Fibroblast of skin of right quadriceps (primary cell): Measurements from ENCODE around the gene GDF2.

Experiments used
- DNase-seq: peaks from one replicate; pipeline ENCODE4 v3.0.0-alpha.2; 2013

The GDF2 gene

DNA sequence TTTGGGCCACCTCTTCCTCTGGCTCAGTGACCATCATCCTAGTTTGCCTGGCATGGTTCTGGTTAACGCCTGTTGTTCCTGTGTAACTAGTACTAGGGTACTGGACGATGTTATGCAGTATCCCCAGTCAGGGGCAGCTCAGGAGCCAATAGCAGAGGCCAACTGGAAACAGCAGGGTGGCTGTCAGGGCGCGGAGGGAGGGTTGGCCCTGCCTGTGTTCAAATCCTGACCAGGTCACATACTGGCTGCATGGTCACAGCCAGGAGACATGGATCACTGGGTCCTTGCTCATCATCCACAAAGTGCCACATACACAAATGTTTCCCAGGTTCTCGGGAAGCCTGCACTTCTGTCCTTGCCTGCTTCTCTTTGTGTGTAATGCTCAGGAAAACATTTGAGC, 13.7 kb downstream of the GDF2 start:
- no peak for DNase-seq

DNA sequence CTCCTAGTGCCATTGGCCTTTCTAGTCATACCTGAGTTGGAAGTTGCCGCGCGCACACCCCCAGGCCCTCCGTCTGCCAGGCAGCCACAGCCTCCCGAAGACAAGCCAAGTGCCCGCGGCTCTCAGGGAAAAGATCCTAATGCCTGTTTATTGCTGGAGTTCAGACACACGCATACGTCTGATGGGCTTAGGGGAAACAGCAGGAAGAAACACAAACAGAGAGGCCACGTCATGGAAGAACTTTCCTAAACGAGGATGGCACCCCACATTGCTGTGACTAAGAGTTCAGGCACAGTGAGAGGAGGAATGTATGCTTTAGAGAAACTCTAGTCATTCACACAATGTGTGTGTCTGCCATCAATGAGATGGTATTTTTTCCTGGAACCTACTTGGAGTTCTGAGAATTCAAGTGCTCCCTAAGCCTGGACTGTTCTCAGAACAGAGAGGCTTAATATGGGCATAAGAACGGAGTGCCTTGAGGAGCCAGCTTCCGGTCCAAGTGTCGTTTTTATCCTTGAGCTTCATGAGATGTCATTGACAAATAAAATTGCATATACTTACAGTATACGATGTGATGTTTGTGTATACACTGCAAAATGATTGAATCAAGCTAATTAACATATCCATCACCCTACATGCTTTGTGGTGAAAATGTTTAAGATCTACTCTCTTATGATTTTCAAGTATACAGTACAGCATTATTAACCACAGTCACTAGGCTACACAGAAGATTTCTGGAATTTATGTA, 14.3 kb downstream of the GDF2 start:
- DNase-seq, result peak; percentile 15

GRCh38 chr10:47337310-47337709, 15.1 kb downstream of the GDF2 start:
- no peak for DNase-seq

- DNase-seq, result no peak
Measured at GRCh38 chr10:47339186-47339735, 17.0 kb downstream of the GDF2 start.

DNA sequence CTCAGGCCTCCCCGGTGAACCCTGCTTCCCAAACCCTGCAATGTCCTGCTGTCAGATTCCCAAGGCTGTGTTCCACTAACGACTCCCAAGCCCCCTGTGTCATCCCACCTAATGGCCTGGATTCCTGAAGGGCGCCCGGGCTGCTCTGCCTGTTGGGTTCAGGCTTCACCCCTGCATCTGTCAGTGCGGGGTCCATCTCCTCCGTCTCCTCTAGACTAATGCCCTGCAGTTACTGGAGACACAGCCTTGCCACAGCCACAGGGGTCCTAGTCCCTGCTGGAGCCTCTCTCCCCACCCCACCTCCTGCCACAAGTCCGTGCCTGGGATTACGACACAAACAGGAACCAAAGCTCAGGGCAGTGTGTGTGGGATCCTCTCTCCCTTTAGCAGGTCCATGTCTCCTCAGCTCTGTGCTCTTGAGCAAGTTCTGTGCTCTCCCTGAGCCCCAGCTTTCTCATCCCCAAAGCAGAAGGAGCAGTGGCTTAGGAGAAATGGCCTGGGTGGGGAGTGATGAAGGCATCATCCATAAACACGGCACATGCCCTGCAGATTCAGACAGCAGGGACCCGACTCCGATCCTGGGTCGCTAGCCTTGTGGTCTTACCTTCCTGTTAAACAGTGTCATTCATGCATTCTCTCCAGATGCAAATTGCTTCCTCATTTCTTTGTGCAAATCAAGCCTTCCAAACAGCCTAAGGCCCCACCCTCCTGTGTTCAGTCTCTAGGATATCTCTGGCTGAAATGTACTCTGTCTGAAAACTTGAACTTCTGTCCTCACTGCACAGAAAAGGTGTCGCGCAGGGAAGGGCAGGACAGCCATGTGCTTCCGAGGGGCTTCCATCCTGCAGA, 17.7 kb downstream of the GDF2 start:
- no peak for DNase-seq

- peak; percentile 34 for DNase-seq
Measured at GRCh38 chr10:47340608-47341170, 18.4 kb downstream of the GDF2 start.

DNA sequence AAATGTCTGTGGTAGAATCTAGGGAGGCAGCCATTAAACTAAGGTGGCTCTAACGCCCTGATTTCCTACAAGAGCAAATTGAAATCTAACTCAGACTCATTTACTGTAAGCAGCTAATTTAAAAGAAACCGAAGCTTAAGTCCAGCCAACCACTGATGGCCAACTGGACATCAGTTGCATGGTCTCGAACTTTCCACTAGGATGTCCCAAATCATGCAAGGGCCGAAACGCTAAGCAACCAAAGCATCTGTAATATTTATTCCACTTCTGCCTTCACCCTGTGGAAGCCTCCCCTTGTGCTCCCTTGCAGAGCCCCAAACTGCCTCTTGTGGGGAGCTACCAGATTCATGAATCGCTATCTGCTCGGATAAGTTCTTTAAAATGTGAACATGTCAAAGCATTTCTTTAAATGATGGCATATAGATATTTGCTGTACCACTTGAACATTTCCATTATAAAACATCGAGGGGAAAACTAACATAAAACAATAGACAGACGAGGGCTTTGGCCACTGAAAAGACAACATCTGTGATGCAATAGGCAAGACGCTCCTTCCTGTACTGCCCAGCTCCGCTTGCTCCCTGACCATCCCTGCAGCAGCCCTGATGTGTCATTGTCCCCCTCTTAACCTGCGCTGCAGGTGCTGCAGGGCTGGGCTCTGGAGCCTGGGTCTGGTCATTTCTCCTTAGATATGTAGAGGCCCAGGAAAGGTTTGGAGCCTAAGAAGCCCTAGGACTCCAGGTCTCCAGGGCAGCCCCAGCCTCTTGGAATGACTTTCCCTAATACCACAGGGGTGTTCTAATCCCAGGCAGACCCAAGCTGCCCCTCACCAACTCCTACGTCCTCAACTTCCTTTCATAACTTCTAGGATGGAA, 23.0 kb downstream of the GDF2 start:
- no peak for DNase-seq

- no peak for DNase-seq
Measured at GRCh38 chr10:47346581-47347302, 24.5 kb downstream of the GDF2 start.

DNA sequence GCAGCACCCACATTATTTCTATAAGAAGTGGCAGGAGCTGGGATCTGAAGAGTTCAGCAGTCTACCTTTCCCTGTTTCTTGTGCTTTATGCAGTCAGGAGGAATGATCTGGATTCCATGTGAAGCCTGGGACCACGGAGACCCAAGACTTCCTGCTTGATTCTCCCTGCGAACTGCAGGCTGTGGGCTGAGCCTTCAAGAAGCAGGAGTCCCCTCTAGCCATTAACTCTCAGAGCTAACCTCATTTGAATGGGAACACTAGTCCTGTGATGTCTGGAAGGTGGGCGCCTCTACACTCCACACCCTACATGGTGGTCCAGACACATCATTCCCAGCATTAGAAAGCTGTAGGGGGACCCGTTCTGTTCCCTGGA, 25.0 kb downstream of the GDF2 start:
- no peak for DNase-seq

DNA sequence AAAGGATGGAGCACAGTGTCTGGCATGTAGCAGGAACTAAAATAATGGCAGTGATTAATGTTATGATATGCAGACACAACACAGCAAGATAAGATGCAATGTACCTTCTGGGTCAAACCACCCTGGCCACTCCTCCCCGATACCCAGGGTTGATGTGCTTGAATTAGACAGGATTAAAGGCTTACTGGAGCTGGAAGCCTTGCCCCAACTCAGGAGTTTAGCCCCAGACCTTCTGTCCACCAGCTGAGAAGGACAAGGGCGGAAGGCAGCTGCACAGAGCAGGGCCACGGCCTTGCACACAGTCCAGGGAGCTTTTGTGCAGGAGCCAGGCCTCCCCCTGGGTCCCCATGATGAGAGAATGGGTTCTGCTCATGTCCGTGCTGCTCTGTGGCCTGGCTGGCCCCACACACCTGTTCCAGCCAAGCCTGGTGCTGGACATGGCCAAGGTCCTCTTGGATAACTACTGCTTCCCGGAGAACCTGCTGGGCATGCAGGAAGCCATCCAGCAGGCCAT, 25.9 kb downstream of the GDF2 start, which contains the start of gene RBP3:
Gene RBP3, plus strand, starts transcription at position 226 of the 514 bp plus-strand sequence. Its CDS starts 122 bp downstream, at position 348.
- no peak for DNase-seq

DNA sequence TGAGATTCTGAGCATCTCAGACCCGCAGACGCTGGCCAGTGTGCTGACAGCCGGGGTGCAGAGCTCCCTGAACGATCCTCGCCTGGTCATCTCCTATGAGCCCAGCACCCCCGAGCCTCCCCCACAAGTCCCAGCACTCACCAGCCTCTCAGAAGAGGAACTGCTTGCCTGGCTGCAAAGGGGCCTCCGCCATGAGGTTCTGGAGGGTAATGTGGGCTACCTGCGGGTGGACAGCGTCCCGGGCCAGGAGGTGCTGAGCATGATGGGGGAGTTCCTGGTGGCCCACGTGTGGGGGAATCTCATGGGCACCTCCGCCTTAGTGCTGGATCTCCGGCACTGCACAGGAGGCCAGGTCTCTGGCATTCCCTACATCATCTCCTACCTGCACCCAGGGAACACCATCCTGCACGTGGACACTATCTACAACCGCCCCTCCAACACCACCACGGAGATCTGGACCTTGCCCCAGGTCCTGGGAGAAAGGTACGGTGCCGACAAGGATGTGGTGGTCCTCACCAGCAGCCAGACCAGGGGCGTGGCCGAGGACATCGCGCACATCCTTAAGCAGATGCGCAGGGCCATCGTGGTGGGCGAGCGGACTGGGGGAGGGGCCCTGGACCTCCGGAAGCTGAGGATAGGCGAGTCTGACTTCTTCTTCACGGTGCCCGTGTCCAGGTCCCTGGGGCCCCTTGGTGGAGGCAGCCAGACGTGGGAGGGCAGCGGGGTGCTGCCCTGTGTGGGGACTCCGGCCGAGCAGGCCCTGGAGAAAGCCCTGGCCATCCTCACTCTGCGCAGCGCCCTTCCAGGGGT, 26.6 kb downstream of the GDF2 start:
- DNase-seq, result no peak

DNA sequence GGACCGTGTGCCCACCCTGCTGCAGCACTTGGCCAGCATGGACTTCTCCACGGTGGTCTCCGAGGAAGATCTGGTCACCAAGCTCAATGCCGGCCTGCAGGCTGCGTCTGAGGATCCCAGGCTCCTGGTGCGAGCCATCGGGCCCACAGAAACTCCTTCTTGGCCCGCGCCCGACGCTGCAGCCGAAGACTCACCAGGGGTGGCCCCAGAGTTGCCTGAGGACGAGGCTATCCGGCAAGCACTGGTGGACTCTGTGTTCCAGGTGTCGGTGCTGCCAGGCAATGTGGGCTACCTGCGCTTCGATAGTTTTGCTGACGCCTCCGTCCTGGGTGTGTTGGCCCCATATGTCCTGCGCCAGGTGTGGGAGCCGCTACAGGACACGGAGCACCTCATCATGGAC, 27.3 kb downstream of the GDF2 start:
- no peak for DNase-seq

- no peak for DNase-seq
Measured at GRCh38 chr10:47349941-47350371, 27.7 kb downstream of the GDF2 start.

- DNase-seq, result no peak
Measured at GRCh38 chr10:47350671-47351640, 28.7 kb downstream of the GDF2 start.

DNA sequence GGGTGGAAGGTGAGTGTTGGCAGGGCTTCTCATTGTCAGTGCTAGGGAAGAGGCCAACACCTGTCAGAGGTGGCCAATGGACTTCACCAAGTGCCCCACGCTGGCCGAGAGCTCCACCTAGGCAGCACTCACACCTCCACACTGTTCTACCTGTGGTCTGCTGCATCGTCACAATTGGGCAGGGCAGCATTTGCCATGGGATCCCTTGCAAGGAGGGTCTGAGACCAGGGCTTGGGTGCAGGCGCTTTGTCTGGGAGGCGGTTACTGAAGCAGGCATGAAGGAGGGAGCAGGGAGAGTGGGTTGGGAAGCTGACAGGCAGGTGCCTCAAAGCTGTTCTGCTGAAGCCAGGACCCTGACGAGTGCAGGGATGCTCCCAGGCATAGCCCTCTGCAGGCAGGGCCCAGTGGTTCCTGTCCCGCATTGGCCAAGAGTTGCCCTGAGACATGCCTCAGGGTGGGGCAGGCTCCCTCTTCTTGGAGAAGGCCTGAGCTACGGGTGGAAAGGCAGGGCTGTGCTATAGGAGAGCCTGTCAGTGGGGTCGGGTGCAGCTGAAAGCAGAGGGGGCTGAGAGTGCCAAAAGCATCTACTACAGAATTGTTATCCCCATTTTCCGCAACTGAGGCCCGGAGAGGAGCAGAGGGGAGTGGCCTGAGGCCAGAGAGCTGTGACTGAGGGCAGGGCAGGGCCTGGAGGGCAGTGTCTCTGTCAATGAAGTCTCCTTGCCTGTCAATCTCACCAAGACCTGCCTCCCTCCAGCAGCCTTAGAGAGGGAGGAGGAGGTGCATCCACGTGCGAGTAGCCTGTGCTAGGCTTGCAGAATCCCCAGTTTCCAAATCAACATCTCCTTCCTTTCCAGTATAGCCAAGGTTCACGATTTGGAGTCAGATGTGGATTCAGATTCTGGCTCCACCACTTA, 29.9 kb downstream of the GDF2 start:
- no peak for DNase-seq

- DNase-seq, result no peak
Measured at GRCh38 chr10:47353351-47353750, 31.1 kb downstream of the GDF2 start.

GRCh38 chr10:47354165-47354564, 31.9 kb downstream of the GDF2 start:
- DNase-seq, result no peak

DNA sequence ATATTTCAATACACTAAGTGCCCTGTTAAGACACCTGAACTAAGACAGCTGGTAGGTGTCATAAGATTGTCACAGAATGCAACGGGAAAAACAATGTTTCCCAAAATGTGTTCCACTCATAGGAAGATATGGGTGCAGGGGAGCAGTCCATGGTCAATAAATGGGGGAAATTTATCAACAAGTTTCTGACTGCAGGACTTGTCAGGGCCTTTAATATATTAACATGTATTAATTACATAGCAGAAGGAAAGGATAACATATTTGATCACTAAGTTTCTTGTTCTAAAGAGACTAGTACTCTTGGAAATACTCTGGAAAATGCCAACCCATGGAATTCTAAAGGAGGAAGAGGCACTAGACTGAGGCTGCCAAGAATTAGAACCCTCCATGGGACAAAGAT, 32.6 kb downstream of the GDF2 start:
- DNase-seq, result no peak
